ENCODE measurements around the gene BAZ1B.

The BAZ1B gene

DNA sequence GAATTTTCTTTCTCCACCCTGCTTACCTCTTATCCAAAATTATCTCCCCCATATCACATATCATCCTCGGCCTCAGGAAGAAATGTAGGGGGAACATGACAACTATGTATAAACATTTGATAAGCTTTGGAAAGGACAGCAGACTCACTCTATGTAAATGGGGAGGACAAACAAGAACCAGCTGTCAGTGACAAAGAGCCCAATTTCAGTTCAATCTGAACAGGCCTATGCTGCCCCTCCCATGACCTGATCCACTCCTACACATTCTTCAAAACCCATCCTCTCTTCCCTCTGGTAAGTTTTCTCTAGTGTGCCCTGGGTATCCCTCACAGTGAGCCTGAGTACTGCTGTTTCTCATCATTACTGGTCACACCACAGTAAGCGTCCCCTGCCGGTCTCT is 67.7 kb downstream of the BAZ1B start:
- Histone ChIP-seq H3K79me2 (ENCODE audit: insufficient read depth, low read length) (no peaks in the 10 kb centered on the region), H3K9me2 (replicated peaks; ENCODE audit: low read depth, low read length) (no peaks in the 10 kb centered on the region), H3K4me1 (ENCODE audit: insufficient read depth, low read length, poor library complexity, severe bottlenecking) (no peaks in the 10 kb centered on the region), H3K4me3 (ENCODE audit: low read length, poor library complexity, severe bottlenecking) (no peak overlapping the region), H3K36me3 (ENCODE audit: insufficient read depth, low read length) (peaks cover 94% of the 10 kb centered on the region), H3K9ac (ENCODE audit: low read depth, low read length, poor library complexity, severe bottlenecking) (no peak overlapping the region), H3K4me2 (ENCODE audit: low read depth, low read length, poor library complexity, severe bottlenecking) (no peak overlapping the region), H4K20me1 (ENCODE audit: insufficient read depth, low read length, poor library complexity, severe bottlenecking) (peaks cover 12% of the 10 kb centered on the region), H3K9me3 (ENCODE audit: insufficient read depth, low read depth, low read length) (no peaks in the 10 kb centered on the region), H3F3A (ENCODE audit: low read depth) (no peaks in the 10 kb centered on the region), H3K27me3 (ENCODE audit: insufficient read depth, low read length, poor library complexity, severe bottlenecking) (no peaks in the 10 kb centered on the region), H2AFZ (ENCODE audit: low read length) (no peak overlapping the region)
- TF ChIP-seq, protein P1, sequence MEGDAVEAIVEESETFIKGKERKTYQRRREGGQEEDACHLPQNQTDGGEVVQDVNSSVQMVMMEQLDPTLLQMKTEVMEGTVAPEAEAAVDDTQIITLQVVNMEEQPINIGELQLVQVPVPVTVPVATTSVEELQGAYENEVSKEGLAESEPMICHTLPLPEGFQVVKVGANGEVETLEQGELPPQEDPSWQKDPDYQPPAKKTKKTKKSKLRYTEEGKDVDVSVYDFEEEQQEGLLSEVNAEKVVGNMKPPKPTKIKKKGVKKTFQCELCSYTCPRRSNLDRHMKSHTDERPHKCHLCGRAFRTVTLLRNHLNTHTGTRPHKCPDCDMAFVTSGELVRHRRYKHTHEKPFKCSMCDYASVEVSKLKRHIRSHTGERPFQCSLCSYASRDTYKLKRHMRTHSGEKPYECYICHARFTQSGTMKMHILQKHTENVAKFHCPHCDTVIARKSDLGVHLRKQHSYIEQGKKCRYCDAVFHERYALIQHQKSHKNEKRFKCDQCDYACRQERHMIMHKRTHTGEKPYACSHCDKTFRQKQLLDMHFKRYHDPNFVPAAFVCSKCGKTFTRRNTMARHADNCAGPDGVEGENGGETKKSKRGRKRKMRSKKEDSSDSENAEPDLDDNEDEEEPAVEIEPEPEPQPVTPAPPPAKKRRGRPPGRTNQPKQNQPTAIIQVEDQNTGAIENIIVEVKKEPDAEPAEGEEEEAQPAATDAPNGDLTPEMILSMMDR (conservative IDR thresholded peaks at IDR 0.05; ENCODE audit: low read length), result no peak
- TF ChIP-seq EZH2phosphoT487 (IDR thresholded peaks at IDR 0.05; ENCODE audit: borderline replicate concordance), result no peak

DNA sequence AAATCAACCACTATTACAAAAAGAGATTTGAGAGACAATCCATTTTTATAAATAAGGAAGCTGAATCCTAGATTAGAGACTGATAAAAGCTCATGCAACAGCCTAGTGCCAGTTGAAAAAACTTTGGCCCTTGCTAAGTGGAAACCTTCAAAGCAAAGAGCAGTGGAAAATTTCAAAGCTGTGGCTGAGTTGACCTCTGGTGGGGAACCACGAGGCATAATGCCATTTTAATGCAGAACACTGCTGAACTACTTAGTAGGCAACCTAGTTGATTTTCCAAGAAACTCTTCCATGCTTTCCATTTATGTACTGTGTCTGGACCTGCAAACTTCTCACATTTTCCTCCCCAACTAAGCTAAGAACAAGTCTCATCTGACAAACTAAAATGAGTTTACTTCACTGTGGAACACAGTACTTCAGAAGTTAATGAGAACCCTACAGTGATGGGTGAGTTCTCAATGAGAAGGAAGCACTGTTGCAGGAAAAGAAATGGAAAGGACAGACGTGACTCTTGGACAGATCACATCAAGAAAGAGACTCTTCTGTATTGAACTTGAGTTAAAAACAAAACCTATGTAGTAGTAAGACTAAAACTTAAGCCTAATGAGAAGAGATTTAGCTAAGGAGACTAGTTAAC is 69.0 kb downstream of the BAZ1B start:
- Histone ChIP-seq H3K27me3 (ENCODE audit: insufficient read depth, low read length, poor library complexity, severe bottlenecking) (no peaks in the 10 kb centered on the region), H3K4me2 (ENCODE audit: low read depth, low read length, poor library complexity, severe bottlenecking) (no peak overlapping the region), H3F3A (ENCODE audit: low read depth) (no peaks in the 10 kb centered on the region), H3K4me1 (ENCODE audit: insufficient read depth, low read length, poor library complexity, severe bottlenecking) (no peaks in the 10 kb centered on the region), H3K79me2 (ENCODE audit: insufficient read depth, low read length) (no peaks in the 10 kb centered on the region), H3K9me2 (replicated peaks; ENCODE audit: low read depth, low read length) (no peaks in the 10 kb centered on the region), H3K4me3 (ENCODE audit: low read length, poor library complexity, severe bottlenecking) (no peak overlapping the region), H3K9ac (ENCODE audit: low read depth, low read length, poor library complexity, severe bottlenecking) (no peak overlapping the region), H4K20me1 (ENCODE audit: insufficient read depth, low read length, poor library complexity, severe bottlenecking) (peaks cover 12% of the 10 kb centered on the region), H3K36me3 (ENCODE audit: insufficient read depth, low read length) (peaks cover 94% of the 10 kb centered on the region), H2AFZ (ENCODE audit: low read length) (no peak overlapping the region), H3K9me3 (ENCODE audit: insufficient read depth, low read depth, low read length) (no peaks in the 10 kb centered on the region)
- TF ChIP-seq EZH2phosphoT487 (IDR thresholded peaks at IDR 0.05; ENCODE audit: borderline replicate concordance), result no peak
- TF ChIP-seq, protein P1 (conservative IDR thresholded peaks at IDR 0.05; ENCODE audit: low read length), result no peak

DNA sequence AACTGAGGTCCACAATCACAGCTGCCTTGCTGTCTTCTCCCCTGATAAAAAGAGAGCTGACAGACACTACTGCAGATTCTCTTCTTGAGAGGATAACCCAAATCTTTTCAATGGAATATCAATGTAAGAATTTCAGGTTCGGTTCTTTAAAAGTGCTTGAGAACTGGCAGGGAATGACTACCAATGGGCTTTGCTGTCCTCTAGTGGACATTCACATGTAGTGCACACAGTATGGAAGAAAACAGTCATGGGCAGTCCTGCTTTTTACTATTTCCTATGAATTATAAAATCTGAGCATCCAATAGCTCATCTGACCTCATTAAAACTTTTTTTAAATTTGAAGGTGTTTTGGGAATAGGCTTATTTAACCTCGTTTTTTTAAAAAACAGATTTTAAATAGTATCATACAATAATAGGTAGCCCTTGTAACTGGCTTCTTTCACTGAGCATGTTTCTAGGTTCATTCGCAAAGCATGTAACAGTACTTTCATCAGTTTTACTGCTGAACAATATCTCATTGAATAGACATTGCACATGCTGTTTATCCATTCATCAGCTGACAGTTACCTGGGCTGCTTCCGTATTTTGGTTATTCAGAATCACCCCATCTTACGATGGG is 70.2 kb downstream of the BAZ1B start:
- no peak overlapping the region for H2AFZ ChIP-seq (ENCODE audit: low read length)
- H3K9me2 ChIP-seq (replicated peaks; ENCODE audit: low read depth, low read length), result no peaks in the 10 kb centered on the region
- peaks cover 94% of the 10 kb centered on the region for H3K36me3 ChIP-seq (ENCODE audit: insufficient read depth, low read length)
- H4K20me1 ChIP-seq (ENCODE audit: insufficient read depth, low read length, poor library complexity, severe bottlenecking), result peaks cover 12% of the 10 kb centered on the region
- H3K4me3 ChIP-seq (ENCODE audit: low read length, poor library complexity, severe bottlenecking), result no peak overlapping the region
- H3K27me3 ChIP-seq (ENCODE audit: insufficient read depth, low read length, poor library complexity, severe bottlenecking), result no peaks in the 10 kb centered on the region
- H3K9ac ChIP-seq (ENCODE audit: low read depth, low read length, poor library complexity, severe bottlenecking), result no peak overlapping the region
- H3K4me1 ChIP-seq (ENCODE audit: insufficient read depth, low read length, poor library complexity, severe bottlenecking), result no peaks in the 10 kb centered on the region
- H3K9me3 ChIP-seq (ENCODE audit: insufficient read depth, low read depth, low read length), result no peaks in the 10 kb centered on the region
- no peaks in the 10 kb centered on the region; the same call in 1 of the 2 replicates for H3K79me2 ChIP-seq (ENCODE audit: insufficient read depth, low read length)
- H3K4me2 ChIP-seq (ENCODE audit: low read depth, low read length, poor library complexity, severe bottlenecking), result no peak overlapping the region
- TF ChIP-seq, protein P1 (conservative IDR thresholded peaks at IDR 0.05; ENCODE audit: low read length), result peak; percentile 99
- TF ChIP-seq EZH2phosphoT487 (IDR thresholded peaks at IDR 0.05; ENCODE audit: borderline replicate concordance), result no peak
- no peaks in the 10 kb centered on the region for H3F3A ChIP-seq (ENCODE audit: low read depth)
